Measurements from ENCODE around the gene NUTF2.
"Not testable (repeated sequence)": the region's sequence is repeated elsewhere in the genome, so short reads cannot be mapped to it uniquely, and the experiment has no call there.

Gene NUTF2

GRCh38 chr16:67846320-67847063 lies at the start of gene NUTF2:
TSS of gene NUTF2 (plus strand) at chr16:67846933. CDS start at chr16:67865131, 18,198 bp downstream.
- DNase-seq (ENCODE audit: low read depth) = peak; percentile 92

- DNase-seq (ENCODE audit: low read depth) = no peak
These were observed 46.3 kb upstream of the NUTF2 start for GRCh38 chr16:67800338-67800926.

GRCh38 chr16:67801241-67801640 lies 45.5 kb upstream of the NUTF2 start:
- no peak for DNase-seq (ENCODE audit: low read depth)

GRCh38 chr16:67801883-67802282 lies 44.9 kb upstream of the NUTF2 start:
- DNase-seq (ENCODE audit: low read depth) = no peak

- DNase-seq (ENCODE audit: low read depth) = no peak
These were observed 42.8 kb upstream of the NUTF2 start for GRCh38 chr16:67803894-67804293.

GRCh38 chr16:67804853-67805542 lies 41.7 kb upstream of the NUTF2 start:
- DNase-seq (ENCODE audit: low read depth) = no peak

GRCh38 chr16:67805718-67806427 lies 40.9 kb upstream of the NUTF2 start:
- no peak for DNase-seq (ENCODE audit: low read depth)

GRCh38 chr16:67806428-67807147 lies 40.1 kb upstream of the NUTF2 start, which contains the start of the genes RANBP10 and TSNAXIP1:
TSS of gene RANBP10 (minus strand) at chr16:67806560. CDS start at chr16:67806536, 24 bp downstream.
TSS of gene TSNAXIP1 (plus strand) at chr16:67806889. CDS start at chr16:67807150, 261 bp downstream.
- peak; percentile 93 for DNase-seq (ENCODE audit: low read depth)

- DNase-seq (ENCODE audit: low read depth) = no peak
These were observed 39.5 kb upstream of the NUTF2 start for GRCh38 chr16:67807148-67807682.

- no peak for DNase-seq (ENCODE audit: low read depth)
These were observed 34.8 kb upstream of the NUTF2 start for GRCh38 chr16:67811899-67812298.

- DNase-seq (ENCODE audit: low read depth) = no peak
These were observed 32.2 kb upstream of the NUTF2 start for GRCh38 chr16:67814567-67814966.

- no peak for DNase-seq (ENCODE audit: low read depth)
These were observed 26.0 kb upstream of the NUTF2 start for GRCh38 chr16:67820608-67821259.

- DNase-seq (ENCODE audit: low read depth) = no peak
These were observed 24.2 kb upstream of the NUTF2 start for GRCh38 chr16:67822511-67822910.

GRCh38 chr16:67825119-67825518 lies 21.6 kb upstream of the NUTF2 start:
- no peak for DNase-seq (ENCODE audit: low read depth)

GRCh38 chr16:67825906-67826305 lies 20.8 kb upstream of the NUTF2 start:
- no peak for DNase-seq (ENCODE audit: low read depth)

GRCh38 chr16:67828651-67829050 lies 18.1 kb upstream of the NUTF2 start:
- no peak for DNase-seq (ENCODE audit: low read depth)

- no peak for DNase-seq (ENCODE audit: low read depth)
These were observed 13.7 kb upstream of the NUTF2 start for GRCh38 chr16:67833030-67833414.

- peak; percentile 85 for DNase-seq (ENCODE audit: low read depth)
These were observed 13.1 kb upstream of the NUTF2 start for GRCh38 chr16:67833415-67834241.

GRCh38 chr16:67834242-67834614 lies 12.5 kb upstream of the NUTF2 start:
- no peak for DNase-seq (ENCODE audit: low read depth)

- DNase-seq (ENCODE audit: low read depth) = not testable (repeated sequence)
These were observed 9.5 kb upstream of the NUTF2 start for GRCh38 chr16:67837190-67837589.

Data from activated T-helper 9 cell treated with anti-CD3 and anti-CD28 coated beads, Interleukin-2, amount 50 U/mL, for 16 hours (primary cell).